Colonic mucosa (tissue), 4 donors: ENCODE measurements around the gene STRC. TPM values are rescaled to one million over a fixed set of nuclear protein-coding genes. Genes with fewer than 3 reads are reported as not detected.
"Not testable (repeated sequence)": the region's sequence is repeated elsewhere in the genome, so short reads cannot be mapped to it uniquely, and the experiment has no call there.

Experiments
- DNase-seq: peaks from one replicate; pipeline ENCODE4 v3.0.0-alpha.2; 2020
- H3K27ac ChIP-seq: fragments of 200-600 bp; one replicate; pipeline ENCODE4 v1.8.0; 2021
- H3K27me3 ChIP-seq: fragments of 200-600 bp; one replicate; pipeline ENCODE4 v1.8.0; 2021
- H3K36me3 ChIP-seq: fragments of 200-600 bp; one replicate; pipeline ENCODE4 v1.8.0; 2021
- H3K4me1 ChIP-seq: fragments of 200-600 bp; one replicate; pipeline ENCODE4 v1.8.0; 2021; ENCODE audit warnings: mild to moderate bottlenecking
- H3K4me3 ChIP-seq: fragments of 200-600 bp; one replicate; pipeline ENCODE4 v1.8.0; 2021
- H3K9ac ChIP-seq, 2 donors: one replicate each; pipeline ENCODE4 v1.7.0; 2013; ENCODE audit warnings: control low read depth in 2 of 2, low read depth in 2 of 2, low read length in 2 of 2
- H3K9me3 ChIP-seq: fragments of 200-600 bp; one replicate; pipeline ENCODE4 v1.8.0; 2021
- CTCF ChIP-seq: fragments of 200-600 bp; IDR thresholded peaks from one replicate; pipeline ENCODE4 v1.8.0; 2022; ENCODE audit warnings: antibody characterized with exemption, mild to moderate bottlenecking
- intact Hi-C: fragments of 100-400 bp; cut with DNase I; formaldehyde crosslinking; loops from one replicate; pipeline ENCODE4 v1.14.1; 2022
- total RNA-seq, 2 donors: library from RNA; stranded (reverse); fragmentation: NEBNext Ultra II Directional in 1 of 2; extraction: Animal tissue kit (Norgen Biotek cat#: 25700) in 1 of 2; gene quantifications; one replicate each; pipeline ENCODE4 v1.2.1, GENCODE V29; 2021
- donor health status: healthy.
- donor health status: DM: no; HTN: no; CAD: no.
- donor health status: DM: no; HTN: no; CAD: no.

STRC gene
- total RNA-seq = 1 to 10 TPM in 1 of 2 donors, under 1 TPM in 1; 0.74 to 1.1 TPM

GRCh38 chr15:43618700-43619099, at the start of gene STRC:
Gene STRC, minus strand, starts transcription at chr15:43618800. Its CDS starts 78 bp downstream, at chr15:43618722.
- intact Hi-C loops, H3K36me3 ChIP-seq, H3K9me3 ChIP-seq, H3K9ac ChIP-seq, H3K4me3 ChIP-seq, H3K27ac ChIP-seq, DNase-seq, H3K27me3 ChIP-seq, H3K4me1 ChIP-seq: not testable (repeated sequence)

GRCh38 chr15:43666177-43666576, 47.6 kb upstream of the STRC start:
- DNase-seq, intact Hi-C loops: not testable (repeated sequence)

GRCh38 chr15:43663333-43663732, 44.7 kb upstream of the STRC start:
- H3K27me3 ChIP-seq, H3K4me3 ChIP-seq, H3K36me3 ChIP-seq, DNase-seq, intact Hi-C loops, H3K4me1 ChIP-seq, H3K27ac ChIP-seq, H3K9me3 ChIP-seq, H3K9ac ChIP-seq: not testable (repeated sequence)

More at GRCh38 chr15:43666177-43666576, 47.6 kb upstream of the STRC start:
- H3K4me3 ChIP-seq, H3K9ac ChIP-seq, H3K4me1 ChIP-seq, H3K27ac ChIP-seq, H3K27me3 ChIP-seq, H3K9me3 ChIP-seq, H3K36me3 ChIP-seq: not testable (repeated sequence)

GRCh38 chr15:43662293-43662692, 43.7 kb upstream of the STRC start:
- intact Hi-C loops = not testable (repeated sequence)

GRCh38 chr15:43659727-43660126, 41.1 kb upstream of the STRC start:
- H3K36me3 ChIP-seq, H3K4me1 ChIP-seq, H3K9ac ChIP-seq, DNase-seq, intact Hi-C loops, H3K9me3 ChIP-seq, H3K27me3 ChIP-seq, H3K4me3 ChIP-seq, H3K27ac ChIP-seq: not testable (repeated sequence)

More at GRCh38 chr15:43662293-43662692, 43.7 kb upstream of the STRC start:
- not testable (repeated sequence) for H3K27me3 ChIP-seq, H3K27ac ChIP-seq, DNase-seq, H3K9me3 ChIP-seq, H3K4me1 ChIP-seq, H3K4me3 ChIP-seq, H3K9ac ChIP-seq, H3K36me3 ChIP-seq

- H3K9ac ChIP-seq, DNase-seq, intact Hi-C loops, H3K27me3 ChIP-seq, H3K9me3 ChIP-seq, H3K4me1 ChIP-seq, H3K4me3 ChIP-seq, H3K27ac ChIP-seq, H3K36me3 ChIP-seq: not testable (repeated sequence)
These were observed 30.9 kb upstream of the STRC start for GRCh38 chr15:43649430-43649926.

- no peaks in the 10 kb centered on the region for H3K4me1 ChIP-seq
- H3K36me3 ChIP-seq = no peaks in the 10 kb centered on the region
- H3K27ac ChIP-seq = no peak within 1 kb of the TSS
- H3K9me3 ChIP-seq = no peaks in the 10 kb centered on the region
- DNase-seq = no peak
- no peaks in the 10 kb centered on the region for H3K27me3 ChIP-seq
- TF ChIP-seq CTCF = no peak
- no peak within 1 kb of the TSS for H3K4me3 ChIP-seq
- H3K9ac ChIP-seq = no peak within 1 kb of the TSS
- intact Hi-C loops = no loop called here
These were observed 30.2 kb upstream of the STRC start, which contains the start of gene CATSPER2 for GRCh38 chr15:43648649-43649429. Gene CATSPER2, minus strand, starts transcription at chr15:43648844. Its CDS starts 783 bp downstream, at chr15:43648061.

GRCh38 chr15:43638464-43639204, 20.0 kb upstream of the STRC start:
- H3K9me3 ChIP-seq, H3K9ac ChIP-seq, H3K4me1 ChIP-seq, H3K27ac ChIP-seq, H3K36me3 ChIP-seq, intact Hi-C loops, DNase-seq, H3K27me3 ChIP-seq, H3K4me3 ChIP-seq: not testable (repeated sequence)

GRCh38 chr15:43626937-43627336, 8.3 kb upstream of the STRC start:
- H3K4me3 ChIP-seq, H3K4me1 ChIP-seq, H3K9ac ChIP-seq, H3K36me3 ChIP-seq, H3K27me3 ChIP-seq, H3K27ac ChIP-seq, DNase-seq, H3K9me3 ChIP-seq, intact Hi-C loops: not testable (repeated sequence)
